Stimulated activated CD4-positive, alpha-beta T cell treated with anti-CD3 and anti-CD28 coated beads, Interleukin-12 subunit alpha, Interleukin-12 subunit beta, amount 100 ng/mL, for 4 hours (primary cell): ENCODE data around the gene TK1.
A peak's percentile ranks its signal among the peaks of the same experiment; 100 is the strongest.
"Not testable (repeated sequence)": the region's sequence is repeated elsewhere in the genome, so short reads cannot be mapped to it uniquely, and the experiment has no call there.

Experiments
- DNase-seq: peaks from one replicate; pipeline ENCODE4 v3.0.0-alpha.2; 2020

Gene TK1

GRCh38 chr17:78147315-78147998 is 39.4 kb downstream of the TK1 start:
- no peak for DNase-seq

GRCh38 chr17:78146881-78147280 is 40.0 kb downstream of the TK1 start:
- no peak for DNase-seq

GRCh38 chr17:78146471-78146869 is 40.4 kb downstream of the TK1 start:
- DNase-seq = no peak

- DNase-seq = no peak
Measured at GRCh38 chr17:78144736-78145641, 41.9 kb downstream of the TK1 start.

- DNase-seq = no peak
Measured at GRCh38 chr17:78144147-78144719, 42.6 kb downstream of the TK1 start.

GRCh38 chr17:78143214-78144146 is 43.4 kb downstream of the TK1 start:
- no peak for DNase-seq

- no peak for DNase-seq
Measured at GRCh38 chr17:78142119-78142861, 44.6 kb downstream of the TK1 start.

GRCh38 chr17:78141437-78142118 is 45.3 kb downstream of the TK1 start:
- no peak for DNase-seq

- peak; percentile 87 for DNase-seq
Measured at GRCh38 chr17:78140169-78141051, 46.4 kb downstream of the TK1 start.

GRCh38 chr17:78139861-78140168 is 47.0 kb downstream of the TK1 start:
- not testable (repeated sequence) for DNase-seq

- DNase-seq = no peak
Measured at GRCh38 chr17:78138204-78139060, 48.4 kb downstream of the TK1 start.

GRCh38 chr17:78137392-78138203 is 49.3 kb downstream of the TK1 start:
- no peak for DNase-seq

- DNase-seq = no peak
Measured at GRCh38 chr17:78135858-78136500, 50.9 kb downstream of the TK1 start.

GRCh38 chr17:78134899-78135385 is 51.9 kb downstream of the TK1 start:
- no peak for DNase-seq

- peak; percentile 62 for DNase-seq
Measured at GRCh38 chr17:78133971-78134898, 52.6 kb downstream of the TK1 start.

- DNase-seq = no peak
Measured at GRCh38 chr17:78133179-78133951, 53.5 kb downstream of the TK1 start.
